ENCODE data around the gene FPR2. TPM values are rescaled to one million over a fixed set of nuclear protein-coding genes. Genes with fewer than 3 reads are reported as not detected.

FPR2 gene
- total RNA-seq, 1 donor from 2014 or later = not detected

GRCh38 chr19:51750400-51751094 lies 10.4 kb upstream of the FPR2 start:
- TF ChIP-seq CTCF (IDR thresholded peaks at IDR 0.05; ENCODE audit: insufficient read depth, low read depth, low read length) (no peak), EZH2 (IDR thresholded peaks at IDR 0.05; ENCODE audit: insufficient read depth, low read length) (no peak)
- FAIRE-seq (no peak), DNase-seq (ENCODE audit: low read depth) (no peak)
- Mint-ChIP-seq H3K27me3 (ENCODE audit: low read depth, unreplicated experiment) (peaks cover 11% of the 10 kb centered on the region), H3K4me3 (ENCODE audit: unreplicated experiment) (no peak overlapping the region), H3K27ac (ENCODE audit: unreplicated experiment) (no peak overlapping the region), H3K4me1 (ENCODE audit: low read depth, unreplicated experiment) (no peaks in the 10 kb centered on the region), H3K36me3 (ENCODE audit: low read depth, unreplicated experiment) (no peaks in the 10 kb centered on the region), H3K9me3 (ENCODE audit: unreplicated experiment) (peaks cover 20% of the 10 kb centered on the region)
- H3K9ac ChIP-seq (ENCODE audit: low read length) = no peak overlapping the region
- H3K4me3 ChIP-seq (ENCODE audit: insufficient read depth, low read depth, low read length) = no peak overlapping the region
- no peaks in the 10 kb centered on the region for H3K79me2 ChIP-seq (ENCODE audit: insufficient read depth, low read length)
- H3K36me3 ChIP-seq (ENCODE audit: insufficient read depth, low read length) = no peaks in the 10 kb centered on the region
- H3K27me3 ChIP-seq (ENCODE audit: insufficient read depth, low read length) = no peaks in the 10 kb centered on the region
- H4K20me1 ChIP-seq (ENCODE audit: insufficient read depth, low read length) = no peaks in the 10 kb centered on the region
- H3K27ac ChIP-seq (ENCODE audit: low read depth, low read length) = no peak overlapping the region
- no peak overlapping the region for H3K4me2 ChIP-seq (ENCODE audit: low read length)
- H2AFZ ChIP-seq (ENCODE audit: low read depth, low read length) = no peak overlapping the region
- H3K9me3 ChIP-seq (ENCODE audit: insufficient read depth, low read depth, low read length) = peaks cover 8% of the 10 kb centered on the region
- H3K4me1 ChIP-seq (ENCODE audit: insufficient read depth, low read length) = no peaks in the 10 kb centered on the region

DNA sequence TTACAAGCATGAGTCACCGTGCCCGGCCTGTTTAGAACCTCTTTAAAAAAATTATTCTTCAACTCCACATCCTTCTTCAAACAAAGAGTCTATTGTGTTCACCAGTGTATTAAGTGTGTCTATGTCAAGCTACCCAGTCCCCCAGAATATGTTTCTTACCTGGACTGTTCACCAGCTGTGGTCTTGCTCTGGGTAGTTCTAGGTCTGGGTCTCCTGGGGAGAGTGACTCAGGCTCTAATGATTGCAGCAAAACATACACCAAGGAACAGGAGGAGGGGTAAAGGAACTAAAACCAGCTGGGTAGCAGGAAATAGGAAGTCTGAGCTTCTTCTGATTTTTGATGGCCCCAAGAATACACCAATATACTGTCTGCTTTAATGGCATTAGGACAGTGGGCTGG lies 9.3 kb upstream of the FPR2 start, which contains the start of gene FPR1:
TSS of gene FPR1 (minus strand) at position 224 of the 400 bp plus-strand sequence. CDS start 4,884 bp downstream, outside the sequence.
- DNase-seq (ENCODE audit: low read depth) (peak; percentile 43), FAIRE-seq (no peak)
- no peak within 1 kb of the TSS for H3K4me3 ChIP-seq (ENCODE audit: insufficient read depth, low read depth, low read length)
- no peak within 1 kb of the TSS for H3K4me2 ChIP-seq (ENCODE audit: low read length)
- Mint-ChIP-seq H3K9me3 (ENCODE audit: unreplicated experiment) (peaks cover 16% of the 10 kb centered on the region), H3K27ac (ENCODE audit: unreplicated experiment) (no peak within 1 kb of the TSS), H3K27me3 (ENCODE audit: low read depth, unreplicated experiment) (peaks cover 10% of the 10 kb centered on the region), H3K36me3 (ENCODE audit: low read depth, unreplicated experiment) (no peaks in the 10 kb centered on the region), H3K4me1 (ENCODE audit: low read depth, unreplicated experiment) (no peaks in the 10 kb centered on the region), H3K4me3 (ENCODE audit: unreplicated experiment) (no peak within 1 kb of the TSS)
- no peaks in the 10 kb centered on the region for H4K20me1 ChIP-seq (ENCODE audit: insufficient read depth, low read length)
- H3K4me1 ChIP-seq (ENCODE audit: insufficient read depth, low read length) = no peaks in the 10 kb centered on the region
- peaks cover 4% of the 10 kb centered on the region for H3K9me3 ChIP-seq (ENCODE audit: insufficient read depth, low read depth, low read length)
- H3K36me3 ChIP-seq (ENCODE audit: insufficient read depth, low read length) = no peaks in the 10 kb centered on the region
- H3K9ac ChIP-seq (ENCODE audit: low read length) = no peak within 1 kb of the TSS
- H3K27me3 ChIP-seq (ENCODE audit: insufficient read depth, low read length) = no peaks in the 10 kb centered on the region
- H3K79me2 ChIP-seq (ENCODE audit: insufficient read depth, low read length) = no peaks in the 10 kb centered on the region
- no peak within 1 kb of the TSS for H3K27ac ChIP-seq (ENCODE audit: low read depth, low read length)
- no peak within 1 kb of the TSS for H2AFZ ChIP-seq (ENCODE audit: low read depth, low read length)
- TF ChIP-seq EZH2 (IDR thresholded peaks at IDR 0.05; ENCODE audit: insufficient read depth, low read length) = no peak
- no peak for TF ChIP-seq CTCF (IDR thresholded peaks at IDR 0.05; ENCODE audit: insufficient read depth, low read depth, low read length)

- FAIRE-seq (no peak), DNase-seq (ENCODE audit: low read depth) (no peak)
- peaks cover 6% of the 10 kb centered on the region for H3K9me3 Mint-ChIP-seq (ENCODE audit: unreplicated experiment)
Observed at GRCh38 chr19:51754109-51754508, 6.9 kb upstream of the FPR2 start.

More at GRCh38 chr19:51754109-51754508, 6.9 kb upstream of the FPR2 start:
- H3K4me1 ChIP-seq (ENCODE audit: insufficient read depth, low read length) = no peaks in the 10 kb centered on the region
- H3K36me3 ChIP-seq (ENCODE audit: insufficient read depth, low read length) = no peaks in the 10 kb centered on the region
- H3K27me3 ChIP-seq (ENCODE audit: insufficient read depth, low read length) = no peaks in the 10 kb centered on the region
- H3K27ac ChIP-seq (ENCODE audit: low read depth, low read length) = no peak overlapping the region
- TF ChIP-seq CTCF (IDR thresholded peaks at IDR 0.05; ENCODE audit: insufficient read depth, low read depth, low read length) = no peak
- TF ChIP-seq EZH2 (IDR thresholded peaks at IDR 0.05; ENCODE audit: insufficient read depth, low read length) = no peak
- no peak overlapping the region for H3K9ac ChIP-seq (ENCODE audit: low read length)
- no peaks in the 10 kb centered on the region for H3K79me2 ChIP-seq (ENCODE audit: insufficient read depth, low read length)
- H3K4me3 Mint-ChIP-seq (ENCODE audit: unreplicated experiment) = no peak overlapping the region
- no peak overlapping the region for H3K4me3 ChIP-seq (ENCODE audit: insufficient read depth, low read depth, low read length)
- no peak overlapping the region for H2AFZ ChIP-seq (ENCODE audit: low read depth, low read length)
- peaks cover 6% of the 10 kb centered on the region for H3K27me3 Mint-ChIP-seq (ENCODE audit: low read depth, unreplicated experiment)
- peaks cover 3% of the 10 kb centered on the region for H3K9me3 ChIP-seq (ENCODE audit: insufficient read depth, low read depth, low read length)
- H3K36me3 Mint-ChIP-seq (ENCODE audit: low read depth, unreplicated experiment) = no peaks in the 10 kb centered on the region
- no peaks in the 10 kb centered on the region for H3K4me1 Mint-ChIP-seq (ENCODE audit: low read depth, unreplicated experiment)
- H3K4me2 ChIP-seq (ENCODE audit: low read length) = no peak overlapping the region
- H3K27ac Mint-ChIP-seq (ENCODE audit: unreplicated experiment) = no peak overlapping the region
- no peaks in the 10 kb centered on the region for H4K20me1 ChIP-seq (ENCODE audit: insufficient read depth, low read length)

Measured in astrocyte (in vitro differentiated cells and primary cell).